Measurements from ENCODE around the gene KCNQ1.

GRCh38 chr11:2874963-2875362 is 430.2 kb downstream of the KCNQ1 start:
- TF ChIP-seq EP300 (IDR thresholded peaks at IDR 0.05; ENCODE audit: low read depth), result no peak
- TF ChIP-seq CTCF (IDR thresholded peaks at IDR 0.05), result no peak
- TF ChIP-seq POLR2A (IDR thresholded peaks at IDR 0.05), result no peak
